Neural progenitor cell (in vitro differentiated cells): ENCODE results near the gene CRIP3. TPM values are rescaled to one million over a fixed set of nuclear protein-coding genes. Genes with fewer than 3 reads are reported as not detected.
A peak's percentile ranks its signal among the peaks of the same experiment; 100 is the strongest.
"Not testable (repeated sequence)": the region's sequence is repeated elsewhere in the genome, so short reads cannot be mapped to it uniquely, and the experiment has no call there.

ENCODE experiments used
- DNase-seq: peaks from one replicate; pipeline ENCODE4 v3.0.0-alpha.2; 2016; ENCODE audit warnings: low spot score
- H2AFZ ChIP-seq: fragments of 200-600 bp; sonication (generic); replicated peaks from 2 replicates; pipeline ENCODE4 v1.6.1; 2016; ENCODE audit warnings: antibody characterized with exemption
- H3F3A ChIP-seq: fragments of 200-600 bp; sonication (generic); 2 replicates; pipeline ENCODE4 v1.6.1; 2016; ENCODE audit warnings: antibody characterized with exemption, low read depth
- H3K27ac ChIP-seq: fragments of 200-600 bp; sonication (generic); 2 replicates; pipeline ENCODE4 v1.5.1; 2016; ENCODE audit warnings: mild to moderate bottlenecking
- H3K27me3 ChIP-seq: fragments of 200-600 bp; sonication (generic); 2 replicates; pipeline ENCODE4 v1.6.1; 2016; ENCODE audit warnings: mild to moderate bottlenecking, moderate library complexity
- H3K36me3 ChIP-seq: fragments of 200-600 bp; sonication (generic); 2 replicates; pipeline ENCODE4 v1.5.1; 2016
- H3K4me1 ChIP-seq: fragments of 200-600 bp; sonication (generic); 2 replicates; pipeline ENCODE4 v1.6.1; 2016; ENCODE audit warnings: mixed run types
- H3K4me2 ChIP-seq: fragments of 200-600 bp; sonication (generic); 2 replicates; pipeline ENCODE4 v1.6.1; 2016
- H3K4me3 ChIP-seq: fragments of 200-600 bp; sonication (generic); 2 replicates; pipeline ENCODE4 v1.5.1; 2016
- H3K79me2 ChIP-seq: fragments of 200-600 bp; sonication (generic); 2 replicates; pipeline ENCODE4 v1.6.1; 2016; ENCODE audit warnings: low read depth
- H3K9ac ChIP-seq: fragments of 200-600 bp; sonication (generic); 2 replicates; pipeline ENCODE4 v1.6.1; 2016
- H3K9me3 ChIP-seq: fragments of 200-600 bp; sonication (generic); 2 replicates; pipeline ENCODE4 v1.5.1; 2016; ENCODE audit warnings: low read depth
- H4K20me1 ChIP-seq: fragments of 200-600 bp; sonication (generic); 2 replicates; pipeline ENCODE4 v1.6.1; 2016; ENCODE audit warnings: low read depth
- H3K27ac Mint-ChIP-seq: 3 replicates; pipeline ENCODE4 v1.8.0; 2021; ENCODE audit warnings: mixed read lengths
- H3K27me3 Mint-ChIP-seq: 2 replicates; pipeline ENCODE4 v1.8.0; 2022; ENCODE audit warnings: low read depth, mild to moderate bottlenecking, inconsistent platforms, moderate library complexity, mixed read lengths; ENCODE audit not compliant: insufficient read depth
- H3K36me3 Mint-ChIP-seq: 3 replicates; pipeline ENCODE4 v1.8.0; 2021; ENCODE audit warnings: mixed read lengths
- H3K4me1 Mint-ChIP-seq: 3 replicates; pipeline ENCODE4 v1.8.0; 2021; ENCODE audit warnings: mixed read lengths
- H3K4me3 Mint-ChIP-seq: 3 replicates; pipeline ENCODE4 v1.8.0; 2021; ENCODE audit warnings: mild to moderate bottlenecking, moderate library complexity, mixed read lengths
- H3K9me3 Mint-ChIP-seq: 3 replicates; pipeline ENCODE4 v1.8.0; 2020; ENCODE audit warnings: mixed read lengths
- EZH2 ChIP-seq: fragments of 200-600 bp; sonication (generic); IDR thresholded peaks from 2 replicates; pipeline ENCODE4 v1.6.1; 2017; ENCODE audit warnings: antibody characterized with exemption, mild to moderate bottlenecking, moderate library complexity
- EZH2phosphoT487 ChIP-seq: fragments of 200-600 bp; sonication (generic); IDR thresholded peaks from 2 replicates; pipeline ENCODE4 v1.6.1; 2017; ENCODE audit warnings: antibody characterized with exemption
- total RNA-seq: library from RNA; depleted of rRNA; stranded (reverse); fragments of >200 nt; gene quantifications from 2 replicates; pipeline ENCODE4 v1.2.3, GENCODE V29; 2015; ENCODE audit warnings: low replicate concordance
- TF ChIP-seq, protein P1 (sequence below): fragments of 200-600 bp; sonication (generic); IDR thresholded peaks from 2 replicates; pipeline ENCODE4 v1.5.1; 2017; ENCODE audit warnings: antibody characterized with exemption, mild to moderate bottlenecking

Gene CRIP3
- total RNA-seq, 1 donor from 2014 or later = 21.3 TPM

DNA sequence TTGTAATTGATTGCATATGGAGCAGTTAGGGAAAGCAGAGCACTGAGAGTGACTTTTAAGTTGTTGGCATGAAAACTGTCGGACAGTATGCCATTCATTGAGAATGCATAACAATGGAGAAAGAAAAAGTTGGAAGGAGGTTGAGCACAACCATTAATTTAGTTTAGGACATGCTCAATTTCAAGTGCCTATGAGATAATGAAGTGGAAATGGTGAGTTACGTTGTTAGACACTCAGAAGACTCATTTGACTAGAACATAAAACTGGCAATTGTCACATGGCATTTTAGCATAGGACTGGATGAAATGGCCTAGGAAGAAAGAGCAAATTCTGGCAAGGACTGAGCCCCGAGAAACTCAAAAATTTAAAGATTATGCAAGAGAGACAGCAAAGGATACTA is 38.8 kb upstream of the CRIP3 start:
- H4K20me1 ChIP-seq = no peaks in the 10 kb centered on the region
- no peaks in the 10 kb centered on the region for H3K79me2 ChIP-seq
- TF ChIP-seq, protein P1, sequence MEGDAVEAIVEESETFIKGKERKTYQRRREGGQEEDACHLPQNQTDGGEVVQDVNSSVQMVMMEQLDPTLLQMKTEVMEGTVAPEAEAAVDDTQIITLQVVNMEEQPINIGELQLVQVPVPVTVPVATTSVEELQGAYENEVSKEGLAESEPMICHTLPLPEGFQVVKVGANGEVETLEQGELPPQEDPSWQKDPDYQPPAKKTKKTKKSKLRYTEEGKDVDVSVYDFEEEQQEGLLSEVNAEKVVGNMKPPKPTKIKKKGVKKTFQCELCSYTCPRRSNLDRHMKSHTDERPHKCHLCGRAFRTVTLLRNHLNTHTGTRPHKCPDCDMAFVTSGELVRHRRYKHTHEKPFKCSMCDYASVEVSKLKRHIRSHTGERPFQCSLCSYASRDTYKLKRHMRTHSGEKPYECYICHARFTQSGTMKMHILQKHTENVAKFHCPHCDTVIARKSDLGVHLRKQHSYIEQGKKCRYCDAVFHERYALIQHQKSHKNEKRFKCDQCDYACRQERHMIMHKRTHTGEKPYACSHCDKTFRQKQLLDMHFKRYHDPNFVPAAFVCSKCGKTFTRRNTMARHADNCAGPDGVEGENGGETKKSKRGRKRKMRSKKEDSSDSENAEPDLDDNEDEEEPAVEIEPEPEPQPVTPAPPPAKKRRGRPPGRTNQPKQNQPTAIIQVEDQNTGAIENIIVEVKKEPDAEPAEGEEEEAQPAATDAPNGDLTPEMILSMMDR = no peak
- TF ChIP-seq EZH2phosphoT487 (no peak), EZH2 (no peak)
- no peaks in the 10 kb centered on the region for H3K9me3 ChIP-seq
- H3K27me3 Mint-ChIP-seq = no peaks in the 10 kb centered on the region
- H3K4me3 ChIP-seq = no peak overlapping the region
- H3K4me3 Mint-ChIP-seq = no peak overlapping the region
- no peak overlapping the region for H3K27ac Mint-ChIP-seq
- no peaks in the 10 kb centered on the region for H3K9me3 Mint-ChIP-seq
- H3K27me3 ChIP-seq = no peaks in the 10 kb centered on the region
- H3K4me1 Mint-ChIP-seq = no peaks in the 10 kb centered on the region
- peaks cover 11% of the 10 kb centered on the region for H3K36me3 ChIP-seq
- H3K36me3 Mint-ChIP-seq = peaks cover 18% of the 10 kb centered on the region
- H3K4me1 ChIP-seq = no peaks in the 10 kb centered on the region
- DNase-seq = no peak
- no peak overlapping the region for H2AFZ ChIP-seq
- no peak overlapping the region for H3K4me2 ChIP-seq
- no peak overlapping the region for H3K27ac ChIP-seq
- no peaks in the 10 kb centered on the region for H3F3A ChIP-seq
- peak overlapping the region; percentile 11 for H3K9ac ChIP-seq

DNA sequence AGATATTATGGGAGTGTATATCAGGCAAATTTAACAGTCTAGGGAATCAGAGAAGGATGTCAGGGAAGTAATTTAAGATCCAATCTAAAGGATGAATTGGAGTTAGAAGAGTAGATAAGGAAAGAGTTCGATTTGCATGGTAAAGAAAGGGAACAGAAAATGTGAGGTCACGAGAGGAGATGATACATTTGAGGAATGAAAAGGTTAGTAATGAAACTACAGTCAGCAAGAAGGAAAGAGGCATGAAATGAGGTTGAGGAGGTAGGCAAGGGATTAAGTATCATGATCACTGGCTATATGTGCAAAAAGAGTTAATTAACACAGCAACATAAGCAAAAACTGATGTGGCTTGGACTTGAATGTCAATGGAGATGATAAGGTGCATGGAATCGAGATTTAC is 38.4 kb upstream of the CRIP3 start:
- TF ChIP-seq, protein P1 = no peak
- TF ChIP-seq EZH2 = no peak
- H3K27me3 ChIP-seq = no peaks in the 10 kb centered on the region
- H3K9me3 Mint-ChIP-seq = no peaks in the 10 kb centered on the region
- H3K27ac Mint-ChIP-seq = no peak overlapping the region
- no peaks in the 10 kb centered on the region for H3K4me1 ChIP-seq
- H3K36me3 Mint-ChIP-seq = peaks cover 20% of the 10 kb centered on the region
- H3K79me2 ChIP-seq = no peaks in the 10 kb centered on the region
- H3K9ac ChIP-seq = no peak overlapping the region
- H3K36me3 ChIP-seq = peaks cover 11% of the 10 kb centered on the region
- no peaks in the 10 kb centered on the region for H3K4me1 Mint-ChIP-seq
- no peak overlapping the region for H3K27ac ChIP-seq
- H4K20me1 ChIP-seq = no peaks in the 10 kb centered on the region
- no peak overlapping the region for H3K4me3 Mint-ChIP-seq
- H3K27me3 Mint-ChIP-seq = no peaks in the 10 kb centered on the region
- H3K4me2 ChIP-seq = no peak overlapping the region
- no peaks in the 10 kb centered on the region for H3F3A ChIP-seq
- no peak for DNase-seq
- H3K4me3 ChIP-seq = no peak overlapping the region
- no peaks in the 10 kb centered on the region for H3K9me3 ChIP-seq
- no peak overlapping the region for H2AFZ ChIP-seq

- not testable (repeated sequence) for DNase-seq, H2AFZ ChIP-seq, H3K27me3 Mint-ChIP-seq, H3K4me3 Mint-ChIP-seq, H3K4me3 ChIP-seq, H3K27ac Mint-ChIP-seq, H3K27me3 ChIP-seq, H3K4me1 ChIP-seq, H4K20me1 ChIP-seq, H3K4me1 Mint-ChIP-seq, H3K9me3 ChIP-seq, H3K79me2 ChIP-seq, H3K27ac ChIP-seq, H3K9me3 Mint-ChIP-seq, H3F3A ChIP-seq, H3K9ac ChIP-seq, H3K4me2 ChIP-seq
- H3K36me3 ChIP-seq = peaks cover 11% of the 10 kb centered on the region
- peaks cover 18% of the 10 kb centered on the region for H3K36me3 Mint-ChIP-seq
Measured at GRCh38 chr6:43346243-43346642, 37.6 kb upstream of the CRIP3 start.

DNA sequence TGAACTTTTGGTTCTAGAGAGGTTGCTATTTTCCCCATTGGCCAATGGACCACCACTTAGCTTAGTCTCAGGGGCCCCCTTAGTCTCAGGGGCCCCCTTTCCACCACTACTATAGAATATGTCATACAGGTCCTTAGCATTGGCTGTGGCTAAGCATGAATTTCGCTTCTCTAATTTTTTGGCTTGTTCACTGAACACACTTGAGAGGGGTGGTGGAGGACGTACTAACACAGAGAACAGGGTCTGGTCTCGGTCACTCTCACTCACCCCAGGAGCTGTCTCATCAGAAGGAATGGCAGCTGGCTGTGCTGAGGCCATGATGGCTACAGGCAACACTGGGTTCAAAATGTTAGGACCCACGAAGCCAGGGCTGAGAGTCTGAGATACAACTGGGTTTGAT is 30.5 kb upstream of the CRIP3 start:
- no peak overlapping the region for H2AFZ ChIP-seq
- H3K27me3 ChIP-seq = no peaks in the 10 kb centered on the region
- H3K36me3 Mint-ChIP-seq = peaks cover 41% of the 10 kb centered on the region
- no peaks in the 10 kb centered on the region for H3K27me3 Mint-ChIP-seq
- no peak overlapping the region for H3K9ac ChIP-seq
- no peak for TF ChIP-seq EZH2phosphoT487
- TF ChIP-seq, protein P1 = no peak
- TF ChIP-seq EZH2 = no peak
- H3K79me2 ChIP-seq = no peaks in the 10 kb centered on the region
- H3K27ac Mint-ChIP-seq = no peak overlapping the region
- no peaks in the 10 kb centered on the region for H3K4me1 Mint-ChIP-seq
- no peaks in the 10 kb centered on the region for H3K9me3 Mint-ChIP-seq
- H3K4me3 Mint-ChIP-seq = no peak overlapping the region
- peaks cover 10% of the 10 kb centered on the region for H3F3A ChIP-seq
- peaks cover 6% of the 10 kb centered on the region for H4K20me1 ChIP-seq
- DNase-seq = no peak
- H3K4me1 ChIP-seq = no peaks in the 10 kb centered on the region
- no peak overlapping the region for H3K27ac ChIP-seq
- H3K4me2 ChIP-seq = no peak overlapping the region
- H3K9me3 ChIP-seq = no peaks in the 10 kb centered on the region
- no peaks in the 10 kb centered on the region for H3K36me3 ChIP-seq
- H3K4me3 ChIP-seq = no peak overlapping the region
